ENCODE measurements around the gene ACVR2B. TPM values are rescaled to one million over a fixed set of nuclear protein-coding genes. Genes with fewer than 3 reads are reported as not detected.

Gene ACVR2B
- total RNA-seq, 1 donor from 2014 or later: 7.5 TPM

GRCh38 chr3:38480093-38480445, 26.4 kb downstream of the ACVR2B start:
- intact Hi-C loops (cut with micrococcal nuclease): loop anchor here (1.0 kb wide), 6 partner anchors 16 to 506 kb away; partner anchors contain the start of genes EXOG and XYLB

DNA sequence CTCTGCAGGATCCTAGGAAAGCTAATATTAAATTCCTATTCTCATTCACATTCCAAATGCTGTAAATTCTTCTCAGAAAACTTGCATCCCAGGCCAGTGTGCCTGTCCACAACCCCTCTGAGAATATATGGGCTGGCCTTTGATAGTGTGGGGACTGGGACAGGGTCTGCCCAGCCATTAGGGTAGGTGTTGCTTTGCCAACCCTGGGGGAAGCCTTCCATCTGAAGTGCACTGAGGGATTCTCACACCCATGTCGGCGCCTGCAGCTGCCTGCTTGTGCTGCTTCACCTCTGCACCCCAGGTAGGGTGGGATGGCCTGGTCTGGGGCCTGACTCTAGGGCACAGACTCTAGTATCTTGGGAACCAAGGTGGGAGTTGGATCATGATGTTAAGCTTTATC, 27.2 kb downstream of the ACVR2B start:
- intact Hi-C loops (cut with micrococcal nuclease): loop anchor here (1.0 kb wide), 6 partner anchors 15 to 507 kb away; partner anchors contain the start of genes EXOG and XYLB

DNA sequence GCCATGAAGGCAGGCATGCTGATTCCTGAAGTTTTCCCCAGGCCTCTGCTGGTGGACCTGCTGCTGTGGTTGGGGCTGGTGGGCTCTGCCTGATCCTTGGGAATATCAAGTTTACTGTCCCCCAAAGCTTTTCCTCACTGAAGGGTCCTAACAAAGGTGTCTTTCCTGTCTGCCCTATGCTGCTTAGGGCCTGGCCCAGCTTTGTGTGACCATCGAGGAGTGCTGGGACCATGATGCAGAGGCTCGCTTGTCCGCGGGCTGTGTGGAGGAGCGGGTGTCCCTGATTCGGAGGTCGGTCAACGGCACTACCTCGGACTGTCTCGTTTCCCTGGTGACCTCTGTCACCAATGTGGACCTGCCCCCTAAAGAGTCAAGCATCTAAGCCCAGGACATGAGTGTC, 29.3 kb downstream of the ACVR2B start:
- intact Hi-C loops (cut with micrococcal nuclease): no loop called here

DNA sequence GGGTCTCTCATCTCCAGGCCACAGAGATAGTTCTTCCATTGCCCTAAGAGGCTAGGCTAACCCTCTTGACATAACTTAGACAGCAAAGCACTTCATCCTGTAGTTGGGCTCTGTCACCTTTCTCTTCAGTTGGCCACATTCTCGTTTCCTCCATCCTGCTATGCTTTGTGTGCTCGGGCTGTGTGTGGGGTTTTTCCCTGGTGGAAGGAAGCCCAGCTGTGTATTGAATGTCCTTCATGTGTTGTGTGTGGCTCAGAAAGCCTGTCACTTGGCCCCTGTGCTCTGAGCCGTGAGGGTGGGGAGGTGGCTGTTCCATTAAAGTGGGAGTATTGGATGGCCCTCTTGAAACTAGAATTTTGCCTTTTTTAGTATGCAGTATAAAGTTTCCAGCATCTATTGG, 33.6 kb downstream of the ACVR2B start:
- intact Hi-C loops (cut with micrococcal nuclease): no loop called here

DNA sequence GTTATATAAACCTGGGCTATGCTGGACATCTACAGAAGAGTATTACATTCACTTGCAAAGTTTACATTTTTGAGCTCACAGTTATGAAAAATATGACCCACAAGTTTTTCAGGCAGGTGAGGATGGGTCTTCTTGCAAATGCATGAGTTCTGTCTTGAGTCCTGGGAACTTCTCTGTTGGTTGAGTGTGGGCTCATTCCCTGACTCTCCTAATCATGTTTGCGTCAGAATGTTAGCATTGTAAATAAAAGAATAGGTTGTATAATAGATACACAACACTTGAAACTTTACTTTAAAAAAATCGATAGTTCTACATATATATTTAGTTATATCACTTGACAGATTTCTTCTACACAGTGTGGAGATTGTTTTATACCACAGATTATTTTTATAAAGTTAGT, 35.3 kb downstream of the ACVR2B start:
- intact Hi-C loops (cut with micrococcal nuclease): no loop called here

DNA sequence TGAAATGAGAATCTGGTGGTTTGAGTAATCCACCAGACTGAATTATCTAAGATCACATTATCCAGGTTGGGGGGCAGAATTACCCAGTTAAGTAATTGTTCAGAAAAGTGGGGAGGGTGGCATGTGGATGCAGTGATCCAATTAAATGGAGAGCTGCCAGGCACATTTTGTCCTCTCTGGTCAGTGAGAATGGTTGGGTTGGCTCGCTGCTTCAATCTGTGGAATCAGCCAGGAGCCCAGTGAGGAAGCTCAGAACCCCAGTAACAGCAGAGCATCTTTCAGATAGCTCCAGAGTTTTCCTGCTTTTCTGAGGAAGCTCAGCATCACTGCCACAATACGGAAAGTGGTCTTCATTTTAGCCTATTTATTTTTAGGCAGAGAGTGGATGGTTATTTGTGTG, 36.1 kb downstream of the ACVR2B start:
- intact Hi-C loops (cut with micrococcal nuclease): no loop called here

DNA sequence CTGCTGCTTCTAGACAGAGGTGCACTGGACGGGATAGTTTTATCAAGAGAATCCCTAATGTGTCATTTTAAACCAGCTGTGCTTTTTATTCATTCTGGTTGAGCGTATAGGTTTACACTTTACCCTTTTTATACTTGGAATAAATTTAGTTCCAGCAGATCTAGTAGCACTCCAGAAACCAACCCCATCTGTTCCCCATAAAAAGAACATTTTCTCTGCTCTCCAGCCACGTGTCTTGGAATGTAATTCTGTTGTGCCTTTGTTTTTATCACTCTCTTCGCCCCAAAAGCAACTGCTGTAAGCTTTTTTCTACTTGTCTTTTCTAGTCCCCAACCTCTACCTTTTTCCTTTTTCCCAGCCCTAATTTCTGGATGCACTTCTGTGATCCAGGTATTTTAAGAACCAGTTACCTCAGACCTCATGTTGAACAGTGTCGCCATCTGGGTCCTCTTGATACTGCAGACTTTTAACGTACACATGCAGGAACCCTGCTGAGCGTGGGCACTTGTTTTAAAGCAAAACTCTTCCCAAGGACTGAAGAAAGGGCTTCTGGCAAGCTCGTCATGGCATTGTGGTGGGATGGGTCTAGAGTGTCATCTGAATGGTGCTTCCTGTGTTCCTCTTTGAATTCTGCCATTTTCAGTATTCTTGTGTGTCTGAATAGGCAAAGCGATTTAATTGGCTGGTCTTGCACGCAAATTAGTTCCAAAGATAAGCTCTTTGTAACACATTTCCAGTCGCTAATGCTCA, 36.8 kb downstream of the ACVR2B start:
- intact Hi-C loops (cut with micrococcal nuclease): no loop called here

GRCh38 chr3:38491215-38491614, 37.5 kb downstream of the ACVR2B start:
- intact Hi-C loops (cut with micrococcal nuclease): no loop called here

DNA sequence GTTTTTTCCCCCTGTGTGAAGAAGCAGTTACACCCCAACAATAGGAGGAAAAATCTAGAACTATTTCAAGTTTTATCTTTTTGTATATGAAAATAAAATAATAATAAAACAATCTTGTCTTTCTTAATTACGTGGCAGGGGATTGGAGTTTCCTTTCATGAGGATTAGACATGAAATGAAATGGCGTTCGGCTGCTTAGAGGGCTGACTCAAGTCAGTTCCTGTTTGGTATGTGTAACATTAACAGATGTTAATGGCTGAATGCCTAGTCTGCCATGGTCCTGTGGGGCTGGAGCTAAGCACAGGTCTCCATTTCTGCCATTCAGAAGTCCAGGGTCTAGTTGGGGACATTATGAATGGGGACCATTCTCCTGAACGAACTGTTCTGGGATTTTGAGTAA, 39.3 kb downstream of the ACVR2B start:
- intact Hi-C loops (cut with micrococcal nuclease): no loop called here

DNA sequence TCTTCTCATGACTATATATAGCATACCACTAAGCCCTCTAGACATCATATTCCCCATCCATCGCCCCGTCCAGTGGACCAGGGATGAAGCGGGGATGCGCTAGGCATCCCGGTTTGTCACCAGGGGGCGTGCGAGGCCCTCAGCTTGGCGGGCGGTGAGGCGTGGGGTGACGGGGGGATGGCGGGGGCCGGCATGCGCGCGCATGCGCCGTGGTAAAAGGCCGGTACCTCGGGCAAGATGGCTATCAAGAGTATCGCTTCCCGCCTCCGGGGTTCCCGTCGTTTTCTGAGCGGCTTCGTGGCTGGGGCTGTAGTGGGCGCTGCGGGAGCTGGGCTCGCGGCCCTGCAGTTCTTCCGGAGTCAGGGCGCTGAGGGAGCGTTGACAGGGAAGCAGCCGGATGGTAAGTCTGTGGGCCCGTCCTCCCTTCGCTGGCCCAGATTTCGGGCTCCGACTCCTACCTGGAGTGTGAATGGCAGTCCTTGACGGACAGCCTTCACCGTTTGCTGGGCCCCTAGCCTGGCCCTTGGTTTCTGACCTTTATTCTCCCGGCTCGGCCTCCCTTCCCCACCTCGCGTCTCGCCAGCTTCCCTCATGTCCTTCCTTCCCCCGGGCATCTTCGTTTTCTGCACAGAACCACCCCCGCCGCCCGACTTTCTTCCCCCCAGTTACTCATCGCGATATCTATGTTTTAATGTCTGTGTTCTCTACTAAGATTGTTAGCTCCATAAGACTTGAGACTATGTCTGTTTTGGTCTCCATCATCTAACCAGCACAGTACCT, 42.6 kb downstream of the ACVR2B start, which contains the start of gene EXOG:
Gene EXOG, plus strand, starts transcription at position 210 of the 780 bp plus-strand sequence. Its CDS starts 28 bp downstream, at position 238.
- intact Hi-C loops (cut with micrococcal nuclease): loop anchor here (1.0 to 5.0 kb wide), 16 partner anchors 16 to 910 kb away; partner anchors contain the start of genes ACAA1, DLEC1, OXSR1 and RPSA

- intact Hi-C loops (cut with micrococcal nuclease): loop anchor here (2.0 to 5.0 kb wide), 2 partner anchors 500 to 555 kb away; partner anchors contain the start of genes SCN11A and WDR48
These were observed 43.3 kb downstream of the ACVR2B start for GRCh38 chr3:38497031-38497430.

DNA sequence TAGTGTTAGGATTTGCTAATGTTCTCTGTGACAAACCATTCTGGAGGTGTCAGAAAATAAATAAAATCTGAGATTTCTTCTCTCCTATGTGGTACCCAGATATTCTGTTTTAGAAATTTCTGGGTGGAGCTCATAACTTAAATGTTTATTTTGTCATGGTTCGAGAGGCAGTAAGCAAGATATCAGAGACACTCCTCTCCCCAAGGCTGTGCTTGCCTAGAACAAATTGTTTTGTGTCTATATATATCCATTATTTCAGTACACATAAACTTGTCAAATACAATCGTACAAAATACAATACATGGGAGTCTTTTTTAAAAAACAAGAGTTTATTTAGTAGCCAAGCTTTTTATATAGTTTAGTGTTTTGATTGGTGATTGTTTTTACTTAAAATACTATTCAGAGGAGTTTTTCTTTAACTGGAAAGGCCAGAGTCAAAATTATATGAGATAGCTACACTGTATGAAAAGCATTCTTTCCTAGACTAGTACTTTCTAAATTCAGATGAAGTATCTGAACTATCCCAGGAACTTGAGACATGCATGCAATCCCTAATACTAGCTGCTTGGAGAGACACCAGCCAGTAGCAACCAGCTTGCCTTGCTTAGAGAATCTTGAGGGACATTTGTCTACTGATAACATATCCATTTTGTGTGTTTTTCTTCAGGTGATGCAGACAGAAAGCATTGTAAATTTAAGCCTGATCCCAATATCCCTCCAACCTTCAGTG, 47.2 kb downstream of the ACVR2B start:
- intact Hi-C loops (cut with micrococcal nuclease): no loop called here

- intact Hi-C loops (cut with micrococcal nuclease): no loop called here
These were observed 53.4 kb downstream of the ACVR2B start for GRCh38 chr3:38507120-38507519.

DNA sequence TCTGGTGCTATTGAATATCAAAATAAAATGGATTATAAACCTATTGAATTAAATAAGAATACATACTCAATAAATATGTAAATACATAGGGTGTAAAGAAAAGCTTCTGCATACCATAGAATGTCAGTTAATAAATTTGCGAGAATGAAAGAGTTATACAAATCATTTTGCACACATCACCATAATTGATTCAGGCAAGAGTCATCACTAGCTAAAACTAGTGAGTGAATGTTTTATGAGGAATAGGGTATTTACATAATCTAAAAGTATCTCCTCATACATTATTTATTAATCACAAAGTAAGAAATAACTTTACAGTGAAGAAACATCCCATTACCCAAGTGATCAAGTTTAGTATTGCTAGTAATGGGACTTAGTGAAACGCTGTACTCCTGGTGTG, 56.0 kb downstream of the ACVR2B start:
- intact Hi-C loops (cut with micrococcal nuclease): no loop called here

- intact Hi-C loops (cut with micrococcal nuclease): no loop called here
These were observed 56.9 kb downstream of the ACVR2B start for GRCh38 chr3:38510631-38511030.

- intact Hi-C loops (cut with micrococcal nuclease): no loop called here
These were observed 57.9 kb downstream of the ACVR2B start for GRCh38 chr3:38511546-38511945.

DNA sequence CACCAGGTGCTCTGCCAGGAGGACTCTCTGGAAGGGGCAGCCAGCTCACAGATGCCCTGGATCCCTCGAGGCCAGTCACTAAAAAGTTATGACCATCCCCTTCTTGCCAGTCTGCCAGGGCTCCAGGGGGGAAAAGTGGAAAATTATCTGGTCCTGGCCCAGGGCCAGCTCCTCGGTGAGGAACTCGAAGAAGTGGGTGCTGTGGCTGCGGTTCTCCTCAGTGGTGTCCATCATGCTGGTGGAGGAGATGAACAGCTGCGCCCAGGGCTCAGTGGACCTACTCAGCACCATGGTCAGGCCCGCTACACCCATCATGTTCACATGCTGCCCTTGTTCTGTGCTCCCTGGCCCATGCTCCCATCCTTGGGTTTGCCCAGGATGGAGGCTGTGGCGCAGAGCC, 61.7 kb downstream of the ACVR2B start:
- intact Hi-C loops (cut with micrococcal nuclease): no loop called here

DNA sequence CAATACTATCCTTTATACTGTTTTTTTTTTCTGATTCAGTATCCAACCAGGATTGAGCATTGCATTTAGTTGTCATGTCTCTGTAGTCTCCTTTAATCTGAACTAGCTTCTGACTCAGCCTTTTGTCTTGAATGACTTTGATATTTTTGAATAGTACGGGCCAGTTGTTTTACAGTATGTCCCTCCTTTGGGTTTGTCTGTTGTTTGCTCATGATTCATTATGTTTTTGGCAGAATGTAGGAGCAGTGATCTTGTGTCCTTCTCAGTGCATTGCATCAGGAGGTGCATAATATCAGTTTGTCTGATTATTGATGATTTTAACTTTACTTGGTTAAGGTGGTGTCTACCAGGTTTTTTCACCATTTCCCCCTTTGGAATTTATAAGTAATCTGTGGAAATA, 63.0 kb downstream of the ACVR2B start:
- intact Hi-C loops (cut with micrococcal nuclease): no loop called here

- intact Hi-C loops (cut with micrococcal nuclease): no loop called here
These were observed 65.3 kb downstream of the ACVR2B start for GRCh38 chr3:38519000-38519399.

DNA sequence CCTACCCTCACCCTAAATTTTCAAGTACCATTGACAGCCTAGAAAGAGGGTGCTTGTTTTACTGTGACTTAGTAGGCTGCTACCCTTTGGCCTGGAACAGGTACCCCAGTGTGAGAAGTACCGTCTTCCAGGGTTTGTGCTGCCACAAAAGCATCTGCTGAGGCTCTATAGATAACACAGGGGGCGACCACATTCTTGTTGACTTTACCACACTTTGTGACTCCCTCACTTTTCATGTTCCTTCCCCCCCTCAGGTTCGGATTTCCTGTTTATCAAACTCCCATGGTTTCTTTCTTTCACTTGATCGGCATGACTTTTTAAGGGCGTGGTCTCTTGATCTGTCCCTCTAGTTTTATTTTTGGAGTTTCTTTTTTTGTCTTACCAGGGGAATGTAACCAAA, 66.0 kb downstream of the ACVR2B start:
- intact Hi-C loops (cut with micrococcal nuclease): no loop called here

GRCh38 chr3:38521391-38521987, 67.8 kb downstream of the ACVR2B start:
- intact Hi-C loops (cut with micrococcal nuclease): loop anchor here (1.0 kb wide), 7 partner anchors 25 to 767 kb away; partner anchors contain the start of gene EXOG

Data from T-helper 1 cell treated with Interleukin-12 subunit alpha and Interleukin-12 subunit beta and Interleukin-4 antibody, amounts not matched to agents 30 ng/mL and 1 ng/mL, for 36 hours (primary cell).